ENCODE measurements around the gene USP40. TPM values are rescaled to one million over a fixed set of nuclear protein-coding genes. Genes with fewer than 3 reads are reported as not detected.

Gene USP40
- polyA plus RNA-seq, 4 donors: 19.3 to 40.9 (median 30.6) TPM

GRCh38 chr2:233464531-233465240 is 101.9 kb downstream of the USP40 start:
- no peaks in the 10 kb centered on the region for H3K9me3 ChIP-seq (ENCODE audit: control insufficient read depth in 2 of 2, insufficient read depth in 1 of 2, low read depth in 1 of 2, low read length in 1 of 2)
- FAIRE-seq: no peak
- H3K27ac ChIP-seq (ENCODE audit: low read depth in 1 of 3, low read length in 2 of 3): no peak overlapping the region
- WGBS, 3 donors: 90 to 92% (median 91%) methylated on average over 16 of the region's 16 CpGs
- H3K4me1 ChIP-seq (ENCODE audit: control insufficient read depth in 3 of 3, insufficient read depth in 2 of 3, low read depth in 1 of 3, low read length in 2 of 3): no peaks in the 10 kb centered on the region
- H3K27me3 ChIP-seq (ENCODE audit: control insufficient read depth in 3 of 3, insufficient read depth in 3 of 3, low read length in 3 of 3): no peaks in the 10 kb centered on the region
- peaks cover 23 to 88% (median 62%) of the 10 kb centered on the region in 3 donors for H3K36me3 ChIP-seq (ENCODE audit: control insufficient read depth in 3 of 3, insufficient read depth in 2 of 3, low read depth in 1 of 3, low read length in 3 of 3)
- no peak overlapping the region for H3K4me3 ChIP-seq (ENCODE audit: low read depth in 1 of 3, low read length in 3 of 3)
- no peak for DNase-seq

GRCh38 chr2:233464056-233464455 is 102.5 kb downstream of the USP40 start:
- Histone ChIP-seq H3K36me3 (ENCODE audit: control insufficient read depth in 3 of 3, insufficient read depth in 2 of 3, low read depth in 1 of 3, low read length in 3 of 3) (peaks cover 23 to 88% (median 56%) of the 10 kb centered on the region in 3 donors), H3K27ac (ENCODE audit: low read depth in 1 of 3, low read length in 2 of 3) (no peak overlapping the region), H3K4me1 (ENCODE audit: control insufficient read depth in 3 of 3, insufficient read depth in 2 of 3, low read depth in 1 of 3, low read length in 2 of 3) (no peaks in the 10 kb centered on the region)

GRCh38 chr2:233463586-233463985 is 103.0 kb downstream of the USP40 start:
- no peaks in the 10 kb centered on the region for H3K9me3 ChIP-seq (ENCODE audit: control insufficient read depth in 2 of 2, insufficient read depth in 1 of 2, low read depth in 1 of 2, low read length in 1 of 2)
- DNase-seq (no peak), FAIRE-seq (no peak)
- no peak overlapping the region for H3K27ac ChIP-seq (ENCODE audit: low read depth in 1 of 3, low read length in 2 of 3)
- peaks cover 21 to 89% (median 51%) of the 10 kb centered on the region in 3 donors for H3K36me3 ChIP-seq (ENCODE audit: control insufficient read depth in 3 of 3, insufficient read depth in 2 of 3, low read depth in 1 of 3, low read length in 3 of 3)
- H3K4me3 ChIP-seq (ENCODE audit: low read depth in 1 of 3, low read length in 3 of 3): no peak overlapping the region
- no peaks in the 10 kb centered on the region for H3K27me3 ChIP-seq (ENCODE audit: control insufficient read depth in 3 of 3, insufficient read depth in 3 of 3, low read length in 3 of 3)
- WGBS, 3 donors: 90 to 96% (median 93%) methylated on average over 16 of the region's 16 CpGs
- H3K4me1 ChIP-seq (ENCODE audit: control insufficient read depth in 3 of 3, insufficient read depth in 2 of 3, low read depth in 1 of 3, low read length in 2 of 3): no peaks in the 10 kb centered on the region

More at GRCh38 chr2:233464056-233464455, 102.5 kb downstream of the USP40 start:
- Histone ChIP-seq H3K27me3 (ENCODE audit: control insufficient read depth in 3 of 3, insufficient read depth in 3 of 3, low read length in 3 of 3) (no peaks in the 10 kb centered on the region), H3K4me3 (ENCODE audit: low read depth in 1 of 3, low read length in 3 of 3) (no peak overlapping the region), H3K9me3 (ENCODE audit: control insufficient read depth in 2 of 2, insufficient read depth in 1 of 2, low read depth in 1 of 2, low read length in 1 of 2) (no peaks in the 10 kb centered on the region)
- FAIRE-seq (no peak), DNase-seq (no peak)
- 91 to 97% (median 95%) methylated on average over 19 of the region's 19 CpGs for WGBS, 3 donors

- H3K4me1 ChIP-seq (ENCODE audit: control insufficient read depth in 3 of 3, insufficient read depth in 2 of 3, low read depth in 1 of 3, low read length in 2 of 3): no peaks in the 10 kb centered on the region
- FAIRE-seq (no peak), DNase-seq (no peak)
- WGBS, 3 donors: 95 to 97% (median 95%) methylated on average over 21 of the region's 21 CpGs
- H3K4me3 ChIP-seq (ENCODE audit: low read depth in 1 of 3, low read length in 3 of 3): no peak overlapping the region
- H3K36me3 ChIP-seq (ENCODE audit: control insufficient read depth in 3 of 3, insufficient read depth in 2 of 3, low read depth in 1 of 3, low read length in 3 of 3): peaks cover 24 to 89% (median 47%) of the 10 kb centered on the region in 3 donors
- H3K27ac ChIP-seq (ENCODE audit: low read depth in 1 of 3, low read length in 2 of 3): no peak overlapping the region
- no peaks in the 10 kb centered on the region for H3K9me3 ChIP-seq (ENCODE audit: control insufficient read depth in 2 of 2, insufficient read depth in 1 of 2, low read depth in 1 of 2, low read length in 1 of 2)
- no peaks in the 10 kb centered on the region for H3K27me3 ChIP-seq (ENCODE audit: control insufficient read depth in 3 of 3, insufficient read depth in 3 of 3, low read length in 3 of 3)
Observed at GRCh38 chr2:233462826-233463470, 103.6 kb downstream of the USP40 start.

- H3K27me3 ChIP-seq (ENCODE audit: control insufficient read depth in 3 of 3, insufficient read depth in 3 of 3, low read length in 3 of 3): no peaks in the 10 kb centered on the region
- 95 to 96% (median 95%) methylated on average over 25 of the region's 25 CpGs for WGBS, 3 donors
Observed at GRCh38 chr2:233462202-233462785, 104.3 kb downstream of the USP40 start.

GRCh38 chr2:233461481-233461891 is 105.1 kb downstream of the USP40 start:
- Histone ChIP-seq H3K27me3 (ENCODE audit: control insufficient read depth in 3 of 3, insufficient read depth in 3 of 3, low read length in 3 of 3) (no peaks in the 10 kb centered on the region), H3K4me3 (ENCODE audit: low read depth in 1 of 3, low read length in 3 of 3) (no peak overlapping the region), H3K36me3 (ENCODE audit: control insufficient read depth in 3 of 3, insufficient read depth in 2 of 3, low read depth in 1 of 3, low read length in 3 of 3) (peaks cover 27 to 87% (median 40%) of the 10 kb centered on the region in 3 donors), H3K4me1 (ENCODE audit: control insufficient read depth in 3 of 3, insufficient read depth in 2 of 3, low read depth in 1 of 3, low read length in 2 of 3) (no peaks in the 10 kb centered on the region), H3K9me3 (ENCODE audit: control insufficient read depth in 2 of 2, insufficient read depth in 1 of 2, low read depth in 1 of 2, low read length in 1 of 2) (no peaks in the 10 kb centered on the region), H3K27ac (ENCODE audit: low read depth in 1 of 3, low read length in 2 of 3) (no peak overlapping the region)
- no peak for DNase-seq
- WGBS, 3 donors: 68 to 84% (median 72%) methylated on average over 8 of the region's 8 CpGs
- no peak for FAIRE-seq

More at GRCh38 chr2:233462202-233462785, 104.3 kb downstream of the USP40 start:
- Histone ChIP-seq H3K9me3 (ENCODE audit: control insufficient read depth in 2 of 2, insufficient read depth in 1 of 2, low read depth in 1 of 2, low read length in 1 of 2) (no peaks in the 10 kb centered on the region), H3K4me1 (ENCODE audit: control insufficient read depth in 3 of 3, insufficient read depth in 2 of 3, low read depth in 1 of 3, low read length in 2 of 3) (no peaks in the 10 kb centered on the region), H3K36me3 (ENCODE audit: control insufficient read depth in 3 of 3, insufficient read depth in 2 of 3, low read depth in 1 of 3, low read length in 3 of 3) (peaks cover 26 to 89% (median 45%) of the 10 kb centered on the region in 3 donors), H3K4me3 (ENCODE audit: low read depth in 1 of 3, low read length in 3 of 3) (no peak overlapping the region), H3K27ac (ENCODE audit: low read depth in 1 of 3, low read length in 2 of 3) (no peak overlapping the region)
- no peak for FAIRE-seq
- no peak for DNase-seq

- DNase-seq: peak; percentile 27 to 40
- H3K36me3 ChIP-seq (ENCODE audit: control insufficient read depth in 3 of 3, insufficient read depth in 2 of 3, low read depth in 1 of 3, low read length in 3 of 3): peaks cover 27 to 88% (median 41%) of the 10 kb centered on the region in 3 donors
Observed at GRCh38 chr2:233460726-233461441, 105.7 kb downstream of the USP40 start.

GRCh38 chr2:233459426-233459825 is 107.2 kb downstream of the USP40 start:
- DNase-seq: no peak
- Histone ChIP-seq H3K36me3 (ENCODE audit: control insufficient read depth in 3 of 3, insufficient read depth in 2 of 3, low read depth in 1 of 3, low read length in 3 of 3) (peaks cover 30 to 89% (median 45%) of the 10 kb centered on the region in 3 donors), H3K4me1 (ENCODE audit: control insufficient read depth in 3 of 3, insufficient read depth in 2 of 3, low read depth in 1 of 3, low read length in 2 of 3) (no peaks in the 10 kb centered on the region), H3K27ac (ENCODE audit: low read depth in 1 of 3, low read length in 2 of 3) (no peak overlapping the region), H3K9me3 (ENCODE audit: control insufficient read depth in 2 of 2, insufficient read depth in 1 of 2, low read depth in 1 of 2, low read length in 1 of 2) (no peaks in the 10 kb centered on the region), H3K27me3 (ENCODE audit: control insufficient read depth in 3 of 3, insufficient read depth in 3 of 3, low read length in 3 of 3) (no peaks in the 10 kb centered on the region), H3K4me3 (ENCODE audit: low read depth in 1 of 3, low read length in 3 of 3) (no peak overlapping the region)
- FAIRE-seq: no peak
- WGBS, 3 donors: 93 to 98% (median 95%) methylated on average over 10 of the region's 10 CpGs

More at GRCh38 chr2:233460726-233461441, 105.7 kb downstream of the USP40 start:
- Histone ChIP-seq H3K9me3 (ENCODE audit: control insufficient read depth in 2 of 2, insufficient read depth in 1 of 2, low read depth in 1 of 2, low read length in 1 of 2) (no peaks in the 10 kb centered on the region), H3K4me3 (ENCODE audit: low read depth in 1 of 3, low read length in 3 of 3) (no peak overlapping the region), H3K27ac (ENCODE audit: low read depth in 1 of 3, low read length in 2 of 3) (no peak overlapping the region), H3K27me3 (ENCODE audit: control insufficient read depth in 3 of 3, insufficient read depth in 3 of 3, low read length in 3 of 3) (no peaks in the 10 kb centered on the region), H3K4me1 (ENCODE audit: control insufficient read depth in 3 of 3, insufficient read depth in 2 of 3, low read depth in 1 of 3, low read length in 2 of 3) (no peaks in the 10 kb centered on the region)
- 26 to 61% (median 50%) methylated on average over 32 of the region's 32 CpGs for WGBS, 3 donors
- no peak for FAIRE-seq
